RKO (cell line): ENCODE results near the gene EEFSEC.

ENCODE experiments used
- DNase-seq: peaks from one replicate; pipeline ENCODE4 v3.0.0-alpha.2; 2016; ENCODE audit warnings: low spot score

Gene EEFSEC

DNA sequence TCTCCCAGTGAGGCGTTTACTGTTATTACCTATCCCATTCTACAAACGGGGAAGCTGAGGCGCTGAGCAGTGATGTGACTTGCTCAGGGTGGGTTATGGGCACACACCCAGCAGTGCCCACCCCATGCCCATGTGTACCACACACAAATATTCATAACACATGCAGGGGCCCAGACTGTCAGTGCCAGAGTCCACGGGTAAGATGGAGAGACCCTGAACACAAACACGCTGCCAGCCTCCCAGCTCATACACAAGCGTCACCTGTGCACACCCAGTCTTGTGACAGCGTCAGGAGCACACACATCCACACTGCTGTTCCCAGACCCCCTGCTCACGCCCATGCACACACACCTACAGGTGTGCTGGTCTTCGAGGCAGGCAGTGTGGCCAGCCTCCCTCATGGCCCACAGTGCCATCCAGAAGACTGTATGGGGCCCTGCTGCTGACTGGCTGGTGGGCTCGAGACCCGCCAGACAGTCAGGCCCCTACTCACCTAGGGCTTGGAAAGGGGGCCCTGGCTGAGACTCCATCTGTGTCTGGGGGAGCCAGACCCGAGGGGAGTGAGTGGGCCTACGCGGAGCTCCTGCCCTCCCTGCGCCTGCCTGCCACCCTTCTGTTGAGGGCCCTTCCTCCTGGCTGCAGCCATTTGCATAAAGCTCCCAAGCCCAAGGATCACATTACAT is 274.0 kb downstream of the EEFSEC start:
- no peak for DNase-seq

DNA sequence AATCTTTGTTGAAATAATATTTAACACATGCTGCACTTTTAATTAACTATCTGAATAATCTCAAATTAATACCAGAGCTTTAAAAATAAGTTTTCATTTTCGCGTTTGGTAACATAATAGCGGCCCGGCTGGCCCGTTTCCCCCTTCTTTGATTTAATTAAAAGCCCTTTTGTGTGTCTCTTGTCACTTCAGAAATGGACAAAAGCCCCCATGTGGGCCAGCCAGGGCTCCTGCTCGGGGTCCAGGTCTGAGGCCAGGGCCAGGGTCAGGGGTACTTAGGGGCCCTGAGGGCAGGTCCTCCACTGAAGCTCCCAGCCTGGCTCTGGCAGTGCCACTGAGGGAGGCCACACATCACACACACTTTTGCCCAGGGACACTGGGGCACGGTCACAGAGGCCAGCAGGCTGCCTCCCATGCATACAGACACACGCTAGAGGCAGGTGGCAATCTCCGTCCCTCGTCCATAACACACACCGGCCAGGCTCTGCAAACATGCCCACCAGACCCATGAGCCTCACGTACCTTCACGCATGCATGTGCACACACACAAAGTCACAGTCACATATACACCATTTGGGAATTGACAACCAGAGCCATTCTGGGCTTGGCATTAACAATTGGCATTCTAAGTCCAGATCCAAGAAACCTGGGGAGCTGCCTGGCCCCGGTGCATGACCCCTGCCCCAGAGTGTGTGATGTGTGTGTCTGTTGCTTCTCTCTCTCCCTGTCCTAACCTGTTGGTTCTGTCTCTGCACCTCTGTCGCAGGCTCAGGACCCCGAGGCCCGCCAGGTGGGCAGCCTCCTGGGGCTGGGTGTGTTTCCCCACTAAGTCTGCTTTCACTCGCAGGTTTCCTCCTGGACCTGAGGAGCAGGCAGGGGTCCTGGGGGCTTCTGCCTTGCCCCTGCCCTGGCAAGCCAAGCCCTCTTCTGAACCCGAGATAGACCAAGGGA is 274.9 kb downstream of the EEFSEC start:
- no peak for DNase-seq

DNA sequence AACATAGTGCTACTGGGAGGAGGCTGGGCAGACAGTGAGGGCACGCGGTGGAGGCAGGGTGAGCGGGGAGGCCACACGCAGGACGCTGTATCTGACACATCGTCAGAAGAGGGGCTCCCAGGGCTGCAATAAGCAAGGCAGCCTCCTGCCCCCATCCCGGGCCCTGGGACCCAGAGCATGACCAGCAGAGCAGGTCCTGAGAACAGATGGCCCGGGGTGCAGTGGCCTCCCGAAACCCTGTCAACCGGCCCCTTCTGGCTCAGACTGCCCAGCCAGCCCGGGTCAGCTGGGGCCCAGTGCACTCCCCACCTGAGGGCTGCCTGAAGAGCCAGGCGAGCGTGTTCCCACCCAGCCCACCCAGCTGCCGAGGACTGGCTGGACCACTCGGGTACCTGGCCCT is 276.0 kb downstream of the EEFSEC start:
- no peak for DNase-seq

DNA sequence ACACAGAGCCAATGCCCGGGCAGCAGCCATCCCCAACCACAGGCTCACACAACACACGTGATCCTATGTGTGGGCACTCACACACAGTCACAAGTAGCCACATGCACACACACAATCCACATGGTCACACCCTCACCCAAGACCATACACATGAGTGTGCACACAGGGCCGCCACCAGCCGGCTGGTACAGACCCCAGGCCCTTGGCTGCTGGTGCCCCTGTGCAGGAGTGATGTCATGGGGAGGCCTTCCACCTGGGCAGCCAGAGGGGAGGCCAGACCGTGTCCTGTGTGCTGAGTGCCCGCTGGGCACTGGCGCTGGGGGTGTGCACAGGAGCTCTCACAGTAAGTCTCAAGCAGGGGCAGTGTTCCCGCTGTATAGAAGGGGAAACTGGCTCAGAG is 276.5 kb downstream of the EEFSEC start:
- DNase-seq, result no peak

GRCh38 chr3:128430301-128430700 is 277.0 kb downstream of the EEFSEC start:
- DNase-seq, result no peak

DNA sequence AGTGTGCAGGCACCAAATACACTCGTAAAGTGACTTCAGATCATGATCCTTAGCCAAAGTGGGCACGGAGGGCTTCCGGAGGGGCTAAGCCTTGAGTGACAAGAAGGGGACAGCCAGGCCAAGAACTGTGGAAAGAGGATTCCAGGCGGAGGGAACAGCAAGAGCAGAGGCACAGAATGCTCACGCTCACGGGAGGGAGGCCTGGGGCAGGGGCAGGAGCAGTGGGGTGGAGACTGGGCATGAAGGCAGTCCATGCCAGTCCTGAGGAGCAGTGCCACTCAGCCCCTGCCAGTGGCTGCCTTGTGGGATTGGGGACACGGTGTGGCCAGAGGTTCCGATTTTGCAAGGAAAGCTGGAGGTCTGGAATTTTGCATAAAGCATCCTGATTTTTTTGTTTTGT is 277.4 kb downstream of the EEFSEC start:
- DNase-seq, result no peak

- no peak for DNase-seq
These were observed 278.6 kb downstream of the EEFSEC start for GRCh38 chr3:128431803-128432300.

- DNase-seq, result no peak
These were observed 279.2 kb downstream of the EEFSEC start for GRCh38 chr3:128432301-128432970.

DNA sequence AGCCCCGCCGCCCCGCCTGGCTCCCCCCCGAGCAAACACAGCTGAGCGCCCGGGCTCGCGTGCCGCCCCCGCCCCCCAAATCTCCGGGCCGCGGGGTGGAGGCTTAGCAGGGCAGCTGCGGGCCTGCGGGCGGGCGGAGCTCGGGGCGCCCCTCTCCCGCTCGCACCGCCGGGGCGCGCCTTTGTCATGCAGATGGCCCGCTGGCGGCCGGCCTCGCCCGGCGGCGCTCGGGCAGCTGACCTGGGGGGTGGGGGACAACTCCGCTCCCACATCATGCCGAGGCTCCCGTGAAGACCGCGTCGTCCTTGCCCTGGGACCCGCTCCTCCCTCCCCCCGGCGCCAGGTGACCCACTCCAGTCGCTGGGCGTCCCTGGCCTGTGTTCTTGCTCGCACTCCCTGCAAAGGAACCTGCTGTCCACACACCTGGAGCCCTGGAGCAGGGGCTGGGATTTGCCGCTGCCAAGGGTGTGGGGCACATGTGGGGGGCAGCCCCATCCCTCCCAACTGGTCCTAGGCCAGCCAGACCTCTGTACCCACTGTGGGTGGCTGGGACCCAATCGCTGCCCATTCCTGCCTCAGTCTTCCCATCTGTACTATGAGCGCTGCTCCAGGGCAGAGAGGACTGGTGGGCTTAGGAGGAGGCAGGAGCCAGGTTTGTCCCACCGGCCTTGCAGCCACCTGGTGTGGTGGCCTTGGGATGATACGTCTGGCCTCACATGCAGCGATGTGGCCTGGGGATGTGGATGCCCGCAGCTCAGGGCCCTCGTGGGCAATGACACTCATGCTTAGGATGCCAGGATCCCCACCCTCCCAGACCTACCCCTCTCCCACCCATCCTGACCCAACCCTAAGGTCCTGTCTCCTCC is 279.9 kb downstream of the EEFSEC start:
- DNase-seq, result no peak

DNA sequence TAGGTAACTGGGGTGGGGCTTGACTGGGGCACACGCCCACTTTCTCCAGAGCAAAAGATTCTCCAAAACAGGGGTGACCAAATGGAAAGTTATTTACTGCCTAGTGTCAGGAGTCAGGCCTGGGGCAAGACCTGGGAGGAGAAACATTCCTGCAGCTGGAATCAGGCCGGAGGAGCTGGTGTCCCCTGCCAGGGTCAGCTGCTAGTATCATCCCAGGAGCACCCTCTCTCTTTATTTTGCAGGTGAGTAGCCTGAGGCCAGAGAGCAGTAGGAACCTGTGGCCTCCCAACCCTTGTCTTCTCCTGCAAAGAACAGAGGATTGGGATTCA is 280.5 kb downstream of the EEFSEC start:
- no peak for DNase-seq

DNA sequence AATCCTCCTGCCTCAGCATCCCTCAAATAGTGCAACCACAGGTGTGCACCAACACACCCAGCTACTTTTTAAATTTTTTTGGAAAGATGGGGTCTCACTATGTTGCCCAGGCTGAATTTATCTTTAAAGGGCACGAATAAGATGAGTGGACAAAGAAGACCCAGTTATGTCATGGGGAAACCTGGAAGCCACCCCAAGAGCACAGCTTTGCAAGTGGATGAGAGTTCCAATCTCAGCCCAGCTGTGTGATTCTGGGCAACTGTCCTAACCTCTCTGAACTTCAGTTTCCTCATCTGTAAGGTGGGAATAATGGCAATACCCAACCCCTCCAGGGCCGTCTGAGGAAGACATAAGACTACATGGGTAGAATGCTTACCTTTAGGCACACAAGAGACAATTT is 281.2 kb downstream of the EEFSEC start:
- DNase-seq, result no peak

GRCh38 chr3:128435058-128435457 is 281.8 kb downstream of the EEFSEC start:
- no peak for DNase-seq

- no peak for DNase-seq
These were observed 282.3 kb downstream of the EEFSEC start for GRCh38 chr3:128435561-128435960.

GRCh38 chr3:128436214-128436613 is 282.9 kb downstream of the EEFSEC start:
- DNase-seq, result no peak

DNA sequence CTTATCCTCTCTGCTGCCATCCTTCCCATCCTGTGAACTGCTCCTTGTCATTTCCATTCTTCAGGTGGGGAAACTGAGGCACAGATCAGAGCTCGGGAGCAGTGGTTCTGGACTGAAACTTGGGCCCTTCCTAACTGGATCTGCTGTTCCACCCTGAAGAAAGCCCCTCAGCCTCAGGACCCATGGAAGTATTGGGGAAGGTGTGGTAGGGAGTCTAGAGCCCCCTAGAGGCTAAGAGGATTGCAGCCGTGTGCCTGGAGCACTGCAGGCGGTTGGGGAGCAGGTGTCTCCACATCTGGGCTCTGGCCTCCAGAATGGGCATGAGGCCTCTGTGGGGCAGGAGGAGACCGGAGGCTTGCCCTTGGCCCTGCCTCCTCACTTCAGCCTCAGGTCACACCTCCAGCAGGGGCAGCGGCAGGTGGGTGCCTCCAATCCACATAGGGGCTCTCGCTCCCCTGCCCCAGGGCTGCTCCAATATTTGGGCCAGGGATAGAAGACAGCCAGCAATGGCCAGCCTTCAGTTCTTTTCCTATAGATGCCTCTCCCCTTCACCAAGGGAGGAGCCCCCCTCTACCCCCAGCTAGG is 285.3 kb downstream of the EEFSEC start:
- DNase-seq, result no peak

DNA sequence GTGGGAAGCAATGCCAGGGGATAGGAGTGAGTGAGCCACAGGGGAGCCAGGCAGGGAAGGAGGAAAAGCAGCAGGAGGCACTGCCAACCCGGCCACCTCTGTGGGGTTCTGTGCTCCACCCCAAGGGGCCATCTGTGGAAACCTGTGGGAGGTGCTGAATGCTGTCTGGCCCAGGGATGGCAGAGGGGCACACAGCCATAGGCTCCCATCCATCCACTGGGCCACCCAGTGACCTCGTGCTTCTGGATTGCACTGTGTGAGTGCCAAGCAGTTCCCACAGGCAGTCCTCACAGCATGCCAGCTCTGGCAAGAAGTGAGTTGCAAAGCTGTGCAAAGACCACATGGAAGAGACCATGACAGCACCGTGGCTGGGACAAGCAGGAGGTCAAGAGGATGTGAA is 285.9 kb downstream of the EEFSEC start:
- no peak for DNase-seq

DNA sequence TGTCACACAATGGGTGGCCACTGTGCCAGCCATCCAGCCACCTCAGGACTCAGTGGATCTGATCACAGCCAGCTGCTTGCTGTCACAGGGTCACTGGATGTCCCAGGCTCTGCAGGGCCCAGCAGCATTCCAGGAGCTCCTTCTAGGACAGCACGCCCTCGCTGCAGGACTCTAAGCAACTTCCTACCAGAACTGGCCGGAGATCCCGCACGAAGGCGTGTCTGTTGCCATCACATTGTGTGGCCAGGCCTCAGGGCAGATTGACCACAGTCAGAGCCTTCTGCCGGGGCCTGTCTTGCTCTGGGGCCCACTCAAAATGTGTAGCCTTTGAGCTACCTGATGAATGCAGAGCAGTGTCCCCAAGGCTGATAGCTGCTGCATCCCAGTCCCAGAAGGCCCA is 288.8 kb downstream of the EEFSEC start:
- no peak for DNase-seq

- DNase-seq, result no peak
These were observed 289.7 kb downstream of the EEFSEC start for GRCh38 chr3:128442949-128443348.

GRCh38 chr3:128443771-128444170 is 290.5 kb downstream of the EEFSEC start:
- no peak for DNase-seq

GRCh38 chr3:128445357-128445756 is 292.1 kb downstream of the EEFSEC start:
- no peak for DNase-seq

GRCh38 chr3:128446821-128447220 is 293.5 kb downstream of the EEFSEC start:
- DNase-seq, result no peak
